OCI-M2 (cell line): ENCODE measurements around the gene SYNPO2.

ENCODE experiments used
- DNase-seq: peaks from one replicate; lab custom pipeline; 2025; ENCODE audit not compliant: unreplicated experiment; lab: John Stamatoyannopoulos, UW

Gene SYNPO2, protein sequence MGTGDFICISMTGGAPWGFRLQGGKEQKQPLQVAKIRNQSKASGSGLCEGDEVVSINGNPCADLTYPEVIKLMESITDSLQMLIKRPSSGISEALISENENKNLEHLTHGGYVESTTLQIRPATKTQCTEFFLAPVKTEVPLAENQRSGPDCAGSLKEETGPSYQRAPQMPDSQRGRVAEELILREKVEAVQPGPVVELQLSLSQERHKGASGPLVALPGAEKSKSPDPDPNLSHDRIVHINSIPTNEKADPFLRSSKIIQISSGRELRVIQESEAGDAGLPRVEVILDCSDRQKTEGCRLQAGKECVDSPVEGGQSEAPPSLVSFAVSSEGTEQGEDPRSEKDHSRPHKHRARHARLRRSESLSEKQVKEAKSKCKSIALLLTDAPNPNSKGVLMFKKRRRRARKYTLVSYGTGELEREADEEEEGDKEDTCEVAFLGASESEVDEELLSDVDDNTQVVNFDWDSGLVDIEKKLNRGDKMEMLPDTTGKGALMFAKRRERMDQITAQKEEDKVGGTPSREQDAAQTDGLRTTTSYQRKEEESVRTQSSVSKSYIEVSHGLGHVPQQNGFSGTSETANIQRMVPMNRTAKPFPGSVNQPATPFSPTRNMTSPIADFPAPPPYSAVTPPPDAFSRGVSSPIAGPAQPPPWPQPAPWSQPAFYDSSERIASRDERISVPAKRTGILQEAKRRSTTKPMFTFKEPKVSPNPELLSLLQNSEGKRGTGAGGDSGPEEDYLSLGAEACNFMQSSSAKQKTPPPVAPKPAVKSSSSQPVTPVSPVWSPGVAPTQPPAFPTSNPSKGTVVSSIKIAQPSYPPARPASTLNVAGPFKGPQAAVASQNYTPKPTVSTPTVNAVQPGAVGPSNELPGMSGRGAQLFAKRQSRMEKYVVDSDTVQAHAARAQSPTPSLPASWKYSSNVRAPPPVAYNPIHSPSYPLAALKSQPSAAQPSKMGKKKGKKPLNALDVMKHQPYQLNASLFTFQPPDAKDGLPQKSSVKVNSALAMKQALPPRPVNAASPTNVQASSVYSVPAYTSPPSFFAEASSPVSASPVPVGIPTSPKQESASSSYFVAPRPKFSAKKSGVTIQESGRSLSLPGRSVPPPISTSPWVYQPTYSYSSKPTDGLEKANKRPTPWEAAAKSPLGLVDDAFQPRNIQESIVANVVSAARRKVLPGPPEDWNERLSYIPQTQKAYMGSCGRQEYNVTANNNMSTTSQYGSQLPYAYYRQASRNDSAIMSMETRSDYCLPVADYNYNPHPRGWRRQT

DNA sequence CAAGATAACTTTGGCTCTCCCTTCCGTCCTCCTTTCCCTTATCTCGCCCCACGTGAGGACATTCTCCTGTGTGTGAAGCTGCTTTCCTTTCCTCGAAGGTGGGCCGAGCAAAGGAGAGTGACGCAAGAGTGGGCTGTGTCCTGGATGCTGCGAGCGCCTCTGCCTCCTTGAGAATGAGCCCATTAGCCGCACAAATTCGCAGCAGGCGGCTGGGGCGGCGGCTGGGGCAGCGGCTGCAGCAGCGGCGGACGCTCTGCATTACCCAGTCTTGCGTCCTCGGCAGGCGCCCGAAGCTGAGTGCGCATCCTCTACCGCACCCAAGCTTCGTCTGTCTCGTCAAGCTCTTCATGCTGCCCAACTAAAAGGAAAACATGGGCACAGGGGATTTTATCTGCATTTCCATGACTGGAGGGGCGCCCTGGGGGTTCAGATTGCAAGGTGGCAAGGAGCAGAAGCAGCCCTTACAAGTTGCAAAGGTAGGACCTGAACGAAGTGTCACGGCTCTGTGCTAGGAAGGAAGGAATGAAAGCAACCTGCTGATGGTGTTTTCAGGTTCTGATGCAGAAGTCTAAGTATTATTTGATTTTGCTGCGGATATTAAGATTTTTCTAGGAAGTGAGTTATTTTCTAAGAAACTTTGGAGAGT is at the start of gene SYNPO2:
SYNPO2 (plus strand) TSS at position 189 of the 646 bp plus-strand sequence; CDS start at position 372, 183 bp downstream.
- DNase-seq = no peak

DNA sequence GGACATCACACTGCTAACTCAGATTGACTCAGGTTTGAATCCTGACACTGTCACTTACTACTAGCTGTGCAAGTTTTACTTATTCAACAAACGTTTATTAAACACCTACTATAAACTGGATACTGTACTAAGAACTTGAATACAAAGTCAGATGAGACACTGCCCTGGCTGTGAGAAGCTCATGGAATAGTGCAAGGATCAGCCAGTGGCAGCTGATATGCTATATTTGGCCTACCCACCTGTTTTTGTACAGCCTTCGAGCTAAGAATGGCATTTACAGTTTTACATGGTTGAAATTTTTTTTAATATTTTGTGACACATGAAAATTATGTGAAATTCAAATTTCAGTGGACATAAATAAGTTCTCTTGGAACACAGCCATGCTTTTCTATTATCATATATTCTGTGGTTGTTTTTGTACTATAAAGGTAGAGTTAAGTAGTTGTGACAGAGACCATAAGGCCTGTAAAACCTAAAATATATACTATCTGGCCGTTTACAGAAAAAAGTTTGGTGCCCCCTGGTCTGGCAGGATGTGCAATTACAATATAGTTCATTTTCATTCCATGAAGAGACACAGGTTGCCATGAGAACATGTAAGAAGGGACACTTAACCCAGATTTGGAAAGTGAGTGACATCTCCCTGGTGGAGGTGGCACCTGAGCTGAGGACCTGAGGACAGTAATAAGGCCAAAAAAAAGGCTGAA is 49.3 kb upstream of the SYNPO2 start:
- no peak for DNase-seq

DNA sequence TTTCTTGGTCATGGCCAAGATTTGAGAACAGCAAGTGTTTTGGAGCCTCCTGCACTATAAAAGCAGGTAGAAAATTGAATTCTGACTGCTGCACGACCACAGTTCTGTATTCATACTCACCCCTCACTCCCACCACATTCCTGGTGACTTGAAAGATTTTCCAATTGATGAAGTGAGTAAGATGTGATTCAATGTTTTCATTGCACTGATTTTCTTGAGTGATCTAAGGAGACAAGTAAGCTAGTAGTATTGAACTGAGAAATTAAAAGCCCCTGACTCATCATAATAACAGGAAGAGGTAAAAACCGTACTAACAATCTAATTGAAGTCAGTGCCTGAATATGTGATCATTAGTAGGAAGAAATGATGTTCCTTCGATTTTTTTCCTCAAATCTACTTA is 46.6 kb upstream of the SYNPO2 start:
- no peak for DNase-seq

DNA sequence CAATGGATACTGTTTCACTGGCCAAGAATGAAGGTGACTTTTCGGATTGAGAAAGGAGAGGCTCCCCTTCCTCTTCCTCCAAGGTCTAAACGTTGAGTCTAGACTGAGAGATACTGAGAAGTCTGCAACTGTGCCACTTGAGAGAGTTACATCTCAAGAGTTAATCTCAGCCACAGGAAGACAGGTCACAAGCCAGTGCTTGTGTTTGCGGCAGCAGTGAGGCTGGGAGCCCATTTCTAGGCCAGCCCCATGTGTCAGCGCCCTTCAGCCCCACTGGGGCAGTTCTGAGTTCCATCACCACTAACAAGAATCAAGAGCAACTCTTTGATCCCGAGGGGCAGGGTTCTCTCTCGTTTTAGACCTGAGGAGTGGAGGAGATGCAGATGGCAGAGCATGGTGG is 45.4 kb upstream of the SYNPO2 start:
- no peak for DNase-seq

DNA sequence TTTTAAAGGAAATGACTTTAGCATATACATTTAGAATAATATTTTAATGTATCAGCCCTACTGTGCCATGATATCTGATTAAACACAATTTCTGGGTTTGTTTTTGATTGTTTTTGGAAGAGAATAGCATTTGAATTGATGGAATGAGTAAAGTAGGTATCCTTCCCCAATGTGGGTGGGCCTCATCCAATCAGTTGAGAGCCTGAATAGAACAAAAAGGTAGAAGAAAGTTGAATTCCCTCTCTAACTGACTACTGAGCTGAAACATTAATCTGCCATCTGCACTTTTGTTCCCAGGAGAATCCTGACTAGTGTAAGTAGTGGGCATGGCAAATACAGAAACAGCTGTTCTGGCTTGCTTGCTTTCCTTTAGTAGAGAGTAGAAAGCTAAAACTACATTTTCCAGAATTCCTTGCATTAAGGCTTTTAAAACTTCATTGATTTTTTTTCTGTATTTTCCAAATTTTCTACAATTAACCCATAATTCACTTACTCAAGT is 43.1 kb upstream of the SYNPO2 start:
- no peak for DNase-seq

DNA sequence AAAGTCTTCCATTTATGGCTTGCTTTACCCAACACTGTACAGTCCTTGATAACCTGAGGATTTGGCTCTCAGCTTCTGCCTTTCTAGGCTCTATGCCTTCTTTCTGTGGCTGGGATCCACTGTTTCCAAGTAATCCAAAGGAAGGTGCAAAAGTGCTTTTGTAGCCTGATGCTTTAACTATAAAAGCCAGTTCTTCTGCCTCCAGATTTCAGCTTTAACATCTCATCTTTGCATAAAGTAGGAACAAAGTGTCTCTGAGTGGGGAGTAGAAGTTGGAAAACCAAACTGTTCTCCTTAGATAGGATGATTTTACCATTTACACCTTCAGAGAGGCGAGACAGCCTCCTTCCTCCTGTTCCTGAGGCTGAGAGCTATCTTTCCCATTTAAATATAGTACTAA is 41.7 kb upstream of the SYNPO2 start:
- DNase-seq = no peak

DNA sequence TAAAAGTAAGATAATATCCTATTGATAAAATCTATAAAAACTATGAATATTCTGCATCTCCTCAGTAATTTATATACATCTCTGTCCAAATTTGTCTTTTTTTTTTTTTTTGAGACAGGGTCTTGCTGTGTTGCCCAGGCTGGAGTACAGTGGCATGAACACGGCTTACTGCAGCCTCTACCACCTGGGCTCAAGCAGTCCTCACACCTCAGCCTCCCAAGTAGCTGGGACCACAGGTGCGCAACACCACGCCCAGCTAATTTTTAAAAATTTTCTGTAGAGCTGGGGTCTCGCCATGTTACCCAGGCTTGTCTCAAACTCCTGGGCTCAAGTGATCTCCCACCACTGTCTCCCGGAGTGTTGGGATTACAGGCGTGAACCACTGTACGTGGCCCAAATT is 40.4 kb upstream of the SYNPO2 start:
- DNase-seq = no peak

DNA sequence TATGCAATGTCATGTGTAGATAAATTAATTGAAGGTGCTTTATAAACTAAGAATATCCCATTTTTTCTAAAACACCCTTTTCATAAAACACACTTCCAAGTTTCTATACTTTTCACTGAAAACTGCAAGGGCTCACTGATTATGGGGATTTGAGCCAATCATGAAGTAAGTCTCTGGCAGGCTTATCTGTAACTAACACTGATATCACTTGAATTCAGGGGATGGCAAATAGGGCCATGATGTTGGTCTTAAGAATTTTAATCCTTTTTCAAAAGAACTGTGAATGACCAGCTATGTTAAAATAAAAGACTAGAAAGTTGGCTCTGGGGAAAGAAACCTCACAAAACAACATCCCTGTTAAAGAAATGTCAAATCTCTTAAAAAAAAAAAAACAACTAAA is 39.8 kb upstream of the SYNPO2 start:
- no peak for DNase-seq

DNA sequence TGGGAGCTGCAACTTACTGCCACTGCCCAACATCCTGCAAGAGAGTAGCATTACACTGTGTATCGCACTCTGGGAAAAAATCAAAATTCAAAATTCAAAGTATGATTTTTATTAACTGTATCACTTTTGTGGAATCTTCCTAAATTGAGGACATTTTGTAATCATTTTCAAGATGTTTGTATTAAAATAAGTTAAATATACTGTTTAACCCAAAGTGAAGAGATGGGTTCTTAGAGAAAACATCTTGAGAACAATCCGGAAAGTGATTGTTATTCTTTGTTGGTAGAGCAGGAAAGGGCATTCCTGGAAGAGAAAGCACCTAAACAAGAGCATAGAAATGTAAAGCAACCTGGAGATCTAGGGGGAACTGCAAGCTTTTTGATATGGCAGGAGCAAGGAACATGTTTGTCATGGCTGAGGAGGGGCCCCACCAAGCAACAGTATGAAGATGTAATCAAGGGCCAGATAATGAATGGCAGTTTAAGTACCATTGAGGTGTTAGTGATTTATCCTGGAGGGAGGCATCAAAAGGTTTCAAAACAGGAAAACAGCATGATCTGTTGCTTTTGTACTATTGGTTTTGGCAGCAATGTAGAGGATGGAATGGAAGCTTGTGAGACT is 38.7 kb upstream of the SYNPO2 start:
- DNase-seq = no peak

DNA sequence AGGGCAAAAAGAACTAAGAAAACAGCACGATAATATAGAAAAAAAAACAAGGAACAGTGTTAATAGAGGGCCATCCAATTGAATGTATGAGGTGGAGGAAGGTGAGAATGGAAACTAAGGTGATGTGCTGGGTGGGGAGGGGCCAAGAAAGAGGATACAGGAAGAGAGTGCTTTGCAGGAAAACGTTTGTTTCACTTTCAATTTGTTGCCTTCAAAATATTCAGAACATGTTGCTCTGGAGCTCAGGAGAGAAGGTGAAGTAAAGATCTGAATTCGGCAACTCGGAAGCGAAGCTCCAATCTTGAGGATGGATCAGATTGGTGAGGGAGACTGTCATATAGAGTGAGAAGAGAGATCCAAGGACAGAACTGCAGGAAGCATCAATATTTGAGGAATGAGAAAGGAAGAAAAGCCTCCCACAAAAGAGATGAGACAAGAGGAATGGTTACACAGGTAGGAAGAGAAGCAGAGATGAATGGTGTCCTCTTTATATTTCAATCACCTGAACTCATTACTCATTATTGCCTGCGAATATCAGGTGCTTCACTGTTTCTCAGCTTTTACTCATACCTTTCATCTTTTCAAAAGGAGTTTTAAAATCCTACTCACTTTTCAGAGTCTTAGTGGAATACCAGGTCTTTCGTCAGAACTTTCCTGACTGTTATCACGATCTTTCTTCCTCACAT is 38.0 kb upstream of the SYNPO2 start:
- DNase-seq = no peak

DNA sequence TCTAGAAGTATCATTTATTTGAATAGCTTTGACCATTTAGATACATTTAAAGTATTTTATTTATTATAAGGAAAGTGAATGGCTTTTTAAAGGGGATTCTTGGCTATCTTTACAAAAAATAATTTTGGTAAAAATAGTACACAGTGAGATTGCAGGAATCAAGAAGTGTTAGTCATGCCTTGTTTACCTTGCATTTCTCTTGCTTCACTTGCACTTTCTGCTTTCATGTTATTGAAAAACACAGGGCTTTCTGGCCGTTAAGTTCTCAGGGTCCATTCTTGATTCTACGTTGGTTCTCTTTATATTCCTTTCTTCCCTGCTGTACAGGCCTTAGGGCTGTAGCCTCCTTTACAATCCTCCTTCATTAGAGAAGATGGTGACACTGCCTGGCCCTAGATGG is 30.9 kb upstream of the SYNPO2 start:
- no peak for DNase-seq

DNA sequence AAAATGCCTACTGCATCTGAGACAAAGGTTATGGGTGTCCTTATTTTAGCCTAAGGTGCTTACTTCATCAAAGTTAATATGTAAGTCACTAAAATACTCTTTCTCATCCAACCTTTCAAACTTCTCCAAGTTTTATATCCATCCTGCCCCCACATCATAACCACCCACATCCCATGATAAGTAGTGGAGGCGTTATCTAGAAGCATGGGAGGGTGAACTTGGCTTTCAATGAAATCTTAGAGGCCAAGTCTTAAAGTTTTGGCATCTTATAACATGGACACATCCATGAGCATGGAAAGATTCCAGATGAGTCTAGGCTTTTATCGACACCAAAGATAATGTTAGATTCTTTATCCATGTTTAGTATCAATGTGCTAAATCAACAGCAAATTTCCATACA is 29.9 kb upstream of the SYNPO2 start:
- no peak for DNase-seq

DNA sequence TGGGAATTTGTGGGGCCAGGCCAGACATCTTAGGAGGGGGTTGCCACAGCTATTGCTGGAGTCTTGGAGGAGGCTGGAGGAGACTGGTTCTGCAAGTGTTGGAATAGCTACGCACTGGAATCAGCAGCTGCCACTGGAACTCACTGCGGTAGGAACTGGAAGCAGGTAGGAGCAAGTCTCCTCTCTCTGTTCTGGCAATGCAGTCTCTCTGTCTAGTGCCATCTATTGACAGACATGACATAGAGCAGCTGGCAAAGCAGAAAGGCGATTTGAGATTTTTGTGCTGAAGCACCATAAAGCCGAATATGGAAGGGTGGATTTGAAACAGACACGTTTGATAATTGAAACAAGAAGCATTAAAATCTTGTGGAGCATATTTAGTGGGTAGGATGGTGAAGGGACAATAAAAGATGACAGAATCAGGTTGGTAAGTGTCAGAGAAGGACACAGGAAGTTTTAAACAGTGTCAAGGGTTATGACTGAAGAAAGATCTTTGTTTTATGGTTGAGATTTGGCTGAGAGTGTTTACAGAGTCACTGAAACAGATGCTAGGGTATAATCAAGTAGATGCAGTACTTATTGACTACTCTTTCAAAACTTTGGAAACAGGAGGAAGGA is 23.5 kb upstream of the SYNPO2 start:
- no peak for DNase-seq

DNA sequence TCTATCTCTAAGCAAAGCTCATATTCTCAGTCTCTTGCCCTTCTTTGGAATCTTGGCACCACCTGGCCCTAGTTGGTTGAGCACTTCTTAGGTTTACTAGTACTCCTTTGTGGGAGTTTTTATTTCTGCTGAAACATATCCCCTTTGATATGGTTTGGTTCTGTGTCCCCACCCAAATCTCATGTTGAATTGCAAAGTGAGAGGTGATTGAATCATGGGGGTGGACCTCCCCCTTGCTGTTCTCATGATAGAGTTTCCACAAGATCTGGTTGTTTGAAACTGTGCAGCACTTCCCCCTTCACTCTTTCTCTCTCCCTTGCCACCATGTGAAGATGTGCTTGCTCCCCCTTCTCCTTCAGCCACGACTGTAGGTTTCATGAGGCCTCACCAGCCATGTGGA is 22.2 kb upstream of the SYNPO2 start:
- no peak for DNase-seq

DNA sequence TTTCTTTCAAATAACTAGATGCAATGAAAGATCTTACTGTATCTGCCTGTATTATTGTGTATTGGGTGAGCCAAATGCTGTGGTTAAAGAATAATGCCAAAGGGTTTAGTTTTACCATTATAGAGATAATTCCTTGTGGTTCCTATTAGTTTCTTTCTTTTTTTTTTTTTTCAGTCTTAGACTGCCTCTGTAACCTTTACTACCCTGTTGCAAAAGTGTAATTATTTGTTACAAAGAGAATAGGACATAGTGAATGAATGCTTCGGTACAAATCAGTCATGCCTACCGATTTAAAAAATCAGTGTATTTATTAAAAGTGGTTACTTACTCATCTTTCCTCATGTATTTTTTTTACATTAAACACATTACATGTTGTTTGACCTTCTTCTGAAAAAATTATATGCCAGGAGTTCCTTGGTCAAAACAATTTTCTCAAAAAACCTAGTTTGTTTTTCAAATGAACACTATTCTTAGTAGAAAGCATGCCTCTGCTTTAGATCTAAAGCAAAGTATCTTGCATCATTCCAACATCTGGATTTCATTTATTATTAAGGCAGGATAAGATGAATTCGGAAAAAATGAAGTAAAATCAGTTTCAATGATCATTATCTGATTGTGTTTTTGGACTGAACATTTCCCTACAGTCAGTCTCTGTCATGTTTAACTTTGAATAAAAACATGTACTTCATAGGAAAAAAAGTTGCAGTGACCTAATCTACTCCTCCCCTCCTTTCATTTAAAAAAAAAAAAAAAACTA is 21.2 kb upstream of the SYNPO2 start:
- no peak for DNase-seq

DNA sequence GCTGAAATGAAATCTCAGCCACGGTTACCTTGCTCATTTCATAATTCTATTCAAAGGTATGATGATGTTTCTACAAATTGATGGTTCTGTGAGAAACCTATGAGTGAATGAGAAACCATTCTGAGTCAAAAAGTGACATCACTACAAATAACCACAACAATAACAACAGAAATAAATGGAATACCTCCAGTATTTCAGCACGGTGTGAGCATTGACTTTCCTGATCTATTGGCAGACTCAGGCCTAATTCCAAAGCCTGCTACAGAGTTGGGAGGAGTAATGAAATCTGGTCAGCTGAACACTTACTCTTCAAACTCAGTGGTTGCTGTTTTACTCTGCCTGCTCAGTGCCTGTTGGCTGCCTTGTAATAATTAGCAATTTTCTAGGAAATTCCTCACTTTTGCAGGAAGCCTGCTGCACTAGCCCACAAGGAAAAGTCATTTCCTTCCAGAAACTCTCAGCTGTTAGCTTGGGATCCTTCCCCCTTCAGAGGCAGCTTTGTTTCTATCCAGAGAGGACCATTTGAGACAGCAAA is 18.8 kb upstream of the SYNPO2 start:
- no peak for DNase-seq

DNA sequence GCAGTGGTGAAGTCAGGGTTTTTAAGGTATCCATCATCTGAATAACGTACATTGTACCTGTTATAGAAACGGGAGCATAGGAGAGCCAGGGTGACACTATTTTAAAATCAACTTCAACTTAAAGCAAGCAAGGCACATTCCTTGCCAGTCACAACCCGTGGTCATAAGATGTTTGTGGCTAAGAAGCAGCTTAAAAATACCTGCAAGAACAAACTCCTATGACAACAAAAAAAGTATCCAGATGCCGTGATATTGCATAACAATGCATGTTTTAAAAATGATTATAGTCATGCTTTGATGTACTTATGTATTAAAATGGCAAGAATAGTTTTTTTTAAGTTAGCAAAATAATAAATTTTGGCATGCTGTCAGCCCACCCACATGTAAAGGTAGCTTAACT is 16.5 kb upstream of the SYNPO2 start:
- DNase-seq = no peak

DNA sequence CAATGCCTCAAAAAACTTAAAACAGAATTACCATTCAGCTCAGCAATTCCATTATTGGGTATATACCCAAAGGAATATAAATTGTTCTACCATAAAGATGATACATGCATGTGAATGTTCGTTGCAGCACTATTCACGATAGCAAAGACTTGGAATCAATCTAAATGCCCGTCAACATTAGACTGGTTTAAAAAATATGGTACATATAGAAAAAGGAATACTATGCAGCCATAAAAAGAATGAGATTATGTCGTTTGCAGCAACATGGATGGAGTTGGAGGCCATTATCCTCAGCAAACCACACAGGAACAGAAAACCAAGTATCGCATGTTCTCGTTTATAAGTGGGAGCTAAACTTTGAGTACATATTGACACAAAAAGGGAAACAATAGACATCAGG is 10.9 kb upstream of the SYNPO2 start:
- DNase-seq = no peak
